HG02610 (cell line): Measurements from ENCODE around the gene PNPLA1.

ENCODE experiments used
- ATAC-seq: cut with Tn5 transposase; IDR thresholded peaks from one replicate; pipeline ENCODE4 v1.9.1; 2021; ENCODE audit warnings: mild to moderate bottlenecking, moderate library complexity; ENCODE audit not compliant: unreplicated experiment

The PNPLA1 gene

GRCh38 chr6:36285187-36285671 is 15.4 kb downstream of the PNPLA1 start:
- ATAC-seq, result no peak

GRCh38 chr6:36285797-36286196 is 15.9 kb downstream of the PNPLA1 start:
- ATAC-seq, result no peak

- no peak for ATAC-seq
Measured at GRCh38 chr6:36286858-36287257, 17.0 kb downstream of the PNPLA1 start.

DNA sequence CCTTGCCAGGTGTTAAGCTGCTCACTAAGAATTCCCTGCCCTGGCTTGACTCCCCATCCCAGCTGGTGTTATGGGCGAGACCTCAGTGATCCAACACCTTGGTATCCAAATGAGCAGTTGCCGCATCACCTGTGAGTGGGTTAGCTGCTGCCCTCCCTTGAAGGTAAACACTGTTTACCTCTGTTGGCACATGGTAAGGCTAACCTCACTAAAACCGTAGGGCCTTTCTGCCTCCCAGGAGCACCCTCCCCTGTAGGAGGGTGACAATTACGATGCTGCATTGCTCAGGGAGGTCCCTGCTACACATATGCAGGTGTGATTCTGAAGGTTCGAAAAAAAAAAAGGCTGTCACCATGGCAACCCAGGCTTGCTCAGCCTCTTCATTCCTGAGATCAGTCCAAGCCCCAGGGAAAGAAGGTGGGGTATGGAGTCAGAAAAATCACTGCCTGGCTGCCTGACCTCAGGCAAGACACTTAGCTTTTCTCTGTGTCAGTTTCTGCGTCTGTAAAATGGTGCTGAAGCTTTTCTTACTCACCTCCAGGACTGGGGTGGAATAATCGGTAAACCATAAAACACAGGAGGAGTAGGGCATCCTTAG is 19.5 kb downstream of the PNPLA1 start:
- no peak for ATAC-seq

DNA sequence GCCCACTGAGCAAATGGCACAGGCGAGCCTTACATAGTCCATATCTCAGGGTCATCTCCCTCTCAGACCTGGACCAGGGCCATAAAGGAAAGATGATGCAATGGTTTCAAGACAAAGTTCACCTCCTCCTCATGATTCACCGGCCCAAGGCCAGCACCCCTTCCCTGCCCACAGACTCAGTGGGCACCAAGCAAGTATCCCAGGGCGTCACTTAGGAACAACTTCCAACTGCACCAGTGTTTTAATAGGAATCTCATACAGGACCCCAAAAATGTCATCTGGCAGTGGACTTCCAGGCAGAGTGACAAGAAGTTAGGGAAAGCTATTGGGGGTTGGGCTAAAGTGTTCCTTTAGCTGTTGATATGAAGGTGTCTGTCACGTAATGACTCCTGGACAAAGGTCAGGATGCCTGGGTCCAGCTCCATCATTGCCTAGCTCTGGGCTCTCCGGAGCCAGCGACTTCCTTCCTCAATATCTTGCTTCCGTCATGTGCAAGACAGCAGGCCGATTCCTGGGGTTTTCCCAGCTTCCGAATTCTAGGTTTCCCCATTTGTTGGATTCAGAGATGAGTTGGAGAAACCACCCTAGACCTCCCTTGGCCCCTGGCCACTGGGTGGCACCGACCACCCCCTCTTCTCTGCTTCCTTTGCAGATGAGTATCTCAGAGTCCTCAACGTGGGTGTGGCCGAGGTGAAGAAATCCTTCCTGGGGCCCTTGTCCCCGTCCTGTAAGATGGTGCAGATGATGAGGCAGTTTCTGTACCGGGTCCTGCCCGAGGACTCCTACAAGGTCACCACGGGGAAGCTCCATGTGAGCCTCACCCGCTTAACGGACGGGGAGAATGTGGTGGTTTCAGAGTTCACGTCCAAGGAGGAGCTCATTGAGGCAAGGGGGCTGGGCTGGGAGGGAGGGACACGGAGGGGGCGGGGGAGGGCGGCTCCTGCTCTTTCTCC is 21.1 kb downstream of the PNPLA1 start:
- ATAC-seq, result no peak

- no peak for ATAC-seq
Measured at GRCh38 chr6:36292170-36292569, 22.3 kb downstream of the PNPLA1 start.

DNA sequence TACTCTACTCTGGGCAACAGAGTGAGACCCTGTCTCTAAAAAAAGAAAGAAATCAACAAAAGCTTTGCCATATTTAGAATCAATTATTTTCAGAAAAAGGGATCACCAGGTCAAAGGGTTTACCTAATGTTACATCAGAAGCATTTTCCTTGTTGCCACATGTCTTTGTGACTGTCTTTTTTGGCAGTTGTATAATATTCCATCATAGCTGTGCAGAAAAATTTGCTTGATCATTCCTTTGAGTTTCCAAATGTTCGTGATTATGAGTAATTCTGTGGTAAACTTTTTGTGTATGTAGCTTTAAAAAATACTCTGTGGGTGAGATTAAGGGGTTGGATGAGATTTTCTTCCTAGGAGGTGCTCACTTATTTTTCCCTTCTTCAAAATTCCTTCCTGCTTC is 26.4 kb downstream of the PNPLA1 start:
- ATAC-seq, result no peak

GRCh38 chr6:36297051-36297450 is 27.2 kb downstream of the PNPLA1 start:
- no peak for ATAC-seq

DNA sequence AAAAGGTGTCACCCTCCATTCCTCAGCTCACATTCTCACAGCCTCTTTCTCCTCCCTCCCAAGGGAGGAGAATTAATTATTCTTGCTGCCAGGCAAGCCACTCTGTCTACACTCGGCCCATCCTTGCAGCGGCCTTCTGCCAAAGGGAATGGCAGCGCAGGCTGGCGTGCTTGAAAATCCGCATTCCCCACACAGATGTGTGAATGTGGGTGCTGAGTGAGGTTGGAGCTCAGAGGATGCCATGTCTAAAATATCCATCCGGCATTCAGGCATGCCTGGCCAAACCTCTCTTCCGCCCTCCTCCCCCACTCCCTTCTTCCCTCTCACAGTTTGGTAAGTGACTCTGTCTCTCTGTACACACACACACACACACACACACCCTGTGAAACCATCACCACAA is 27.7 kb downstream of the PNPLA1 start:
- no peak for ATAC-seq

DNA sequence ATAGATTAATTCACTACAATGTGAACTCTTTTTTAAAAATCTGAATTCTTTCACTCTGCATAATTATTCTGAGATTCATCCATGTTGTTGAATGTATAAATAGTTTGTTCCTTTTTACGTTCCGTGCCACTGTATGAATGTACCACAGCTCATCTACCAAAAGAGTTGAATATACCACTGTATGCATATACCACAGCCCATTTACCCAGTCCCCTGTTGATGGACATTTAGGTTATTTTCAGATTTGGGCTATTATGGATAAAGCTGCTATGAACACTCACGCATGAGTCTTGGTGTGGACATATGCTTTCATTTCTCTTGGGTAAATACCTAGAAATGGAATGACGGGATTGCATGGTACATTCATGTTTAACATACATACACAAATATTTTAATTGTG is 28.2 kb downstream of the PNPLA1 start:
- ATAC-seq, result no peak

DNA sequence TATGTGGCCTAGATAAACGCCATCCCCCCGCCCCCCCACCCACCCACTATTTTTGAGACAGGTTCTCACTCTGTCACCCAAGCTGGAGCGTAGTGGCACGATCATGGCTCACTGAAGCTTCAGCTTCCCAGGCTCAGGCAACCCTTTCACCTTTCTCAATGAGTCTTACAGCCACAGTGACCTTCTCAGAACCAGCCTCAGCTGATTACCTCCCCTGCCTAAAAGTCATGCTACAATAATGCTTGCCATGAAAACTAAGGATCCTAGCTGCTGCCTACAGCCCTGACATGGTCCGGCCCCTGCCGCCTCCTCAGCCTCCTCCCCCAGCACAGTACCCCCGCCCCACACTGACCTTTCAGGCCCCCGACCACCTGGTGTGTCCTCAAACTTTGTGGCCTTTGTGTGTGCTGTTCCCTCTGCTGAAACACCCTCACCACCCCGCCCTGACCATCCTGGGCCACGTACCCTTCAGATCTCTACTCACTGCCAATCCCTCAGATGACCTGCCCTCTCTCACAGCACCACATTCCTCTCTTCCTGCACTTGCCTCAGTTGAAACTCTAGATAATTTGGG is 31.3 kb downstream of the PNPLA1 start:
- ATAC-seq, result no peak

GRCh38 chr6:36301781-36302180 is 31.9 kb downstream of the PNPLA1 start:
- ATAC-seq, result no peak

GRCh38 chr6:36302227-36302976 is 32.5 kb downstream of the PNPLA1 start:
- ATAC-seq, result peak; percentile 76

DNA sequence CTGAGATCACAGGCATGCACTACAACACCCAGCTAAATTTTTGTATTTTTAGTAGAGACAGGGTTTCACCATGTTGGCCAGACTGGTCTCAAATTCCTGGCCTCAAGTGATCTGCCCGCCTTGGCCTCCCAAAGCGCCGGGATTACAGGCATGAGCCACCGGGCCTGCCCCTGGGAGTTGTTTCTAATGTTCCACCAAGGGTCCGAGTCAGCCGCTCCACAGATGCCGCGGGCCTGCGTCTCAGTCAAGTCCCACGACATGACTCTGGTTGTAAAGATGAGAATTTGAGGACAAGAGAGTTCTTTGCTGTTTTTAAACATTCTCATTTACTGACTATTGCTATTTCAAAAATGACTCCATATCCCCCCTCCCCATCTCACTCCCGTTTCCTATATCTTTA is 36.0 kb downstream of the PNPLA1 start:
- no peak for ATAC-seq

DNA sequence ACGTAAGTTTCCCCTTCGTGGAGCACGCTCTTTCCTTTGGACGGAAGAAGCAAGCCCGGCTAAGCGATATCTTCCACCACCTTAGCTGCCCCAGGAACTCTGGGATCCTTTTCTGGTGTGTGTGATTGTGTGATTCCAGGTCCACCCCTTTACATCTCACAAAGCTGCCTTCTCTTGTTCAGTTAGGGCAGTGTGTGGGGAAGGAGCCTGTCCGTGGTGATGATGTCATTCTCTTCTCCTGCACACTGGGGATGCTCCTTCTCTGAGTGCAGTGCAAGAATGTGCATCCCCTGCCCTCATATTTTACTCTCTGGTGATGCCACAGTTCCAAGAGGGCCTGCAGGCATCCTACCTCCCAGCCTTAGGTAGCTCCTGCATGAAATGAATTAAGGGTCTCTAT is 36.5 kb downstream of the PNPLA1 start:
- ATAC-seq, result no peak

- ATAC-seq, result no peak
Measured at GRCh38 chr6:36308514-36308913, 38.7 kb downstream of the PNPLA1 start.

- no peak for ATAC-seq
Measured at GRCh38 chr6:36309203-36309602, 39.3 kb downstream of the PNPLA1 start.

- ATAC-seq, result no peak
Measured at GRCh38 chr6:36309900-36310299, 40.0 kb downstream of the PNPLA1 start.

- no peak for ATAC-seq
Measured at GRCh38 chr6:36312854-36313648, 43.2 kb downstream of the PNPLA1 start.

GRCh38 chr6:36313649-36313936 is 43.7 kb downstream of the PNPLA1 start:
- ATAC-seq, result no peak
